Skin epidermis (tissue), 12 donors: ENCODE results near the gene HS3ST6.
A peak's percentile ranks its signal among the peaks of the same experiment; 100 is the strongest.
"Not testable (repeated sequence)": the region's sequence is repeated elsewhere in the genome, so short reads cannot be mapped to it uniquely, and the experiment has no call there.

Experiments used
- H3K27ac ChIP-seq, 21 experiments: fragments of 200-600 bp; sonication (generic) in 11 of 21; one replicate each; pipeline ENCODE4 v1.5.0; 2020; ENCODE audit warnings: mild to moderate bottlenecking in 3 of 21, inconsistent platforms in 2 of 21, moderate library complexity in 2 of 21
- H3K4me3 ChIP-seq, 7 experiments: fragments of 200-600 bp; sonication (generic) in 2 of 7; one replicate each; pipeline ENCODE4 v1.5.0; 2020; ENCODE audit warnings: inconsistent platforms in 2 of 7, mild to moderate bottlenecking in 2 of 7, moderate library complexity in 1 of 7

Gene HS3ST6

GRCh38 chr16:1932050-1933028, 14.1 kb upstream of the HS3ST6 start:
- Histone ChIP-seq H3K27ac (no peak overlapping the region), H3K4me3 (no peak overlapping the region)

GRCh38 chr16:1930338-1930720, 12.1 kb upstream of the HS3ST6 start:
- H3K27ac ChIP-seq: peak overlapping the region in 11 of 21 experiments; percentile 1 to 90 (median 78)
- H3K4me3 ChIP-seq: peak overlapping the region in 1 of 7 experiments; percentile 45

GRCh38 chr16:1929578-1930337, 11.5 kb upstream of the HS3ST6 start:
- Histone ChIP-seq H3K27ac (peak overlapping the region; percentile 24 to 90 (median 80)), H3K4me3 (peak overlapping the region; percentile 38 to 60 (median 47))

GRCh38 chr16:1929105-1929504, 10.9 kb upstream of the HS3ST6 start:
- H3K27ac ChIP-seq: peak overlapping the region; percentile 24 to 90 (median 80)
- H3K4me3 ChIP-seq: peak overlapping the region; percentile 38 to 60 (median 47)

GRCh38 chr16:1926271-1926670, 8.1 kb upstream of the HS3ST6 start:
- H3K27ac ChIP-seq: no peak overlapping the region
- H3K4me3 ChIP-seq: no peak overlapping the region

- Histone ChIP-seq H3K4me3 (no peak overlapping the region), H3K27ac (peak overlapping the region in 3 of 21 experiments; percentile 23 to 54 (median 24))
Observed at GRCh38 chr16:1924095-1924494, 5.9 kb upstream of the HS3ST6 start.

DNA sequence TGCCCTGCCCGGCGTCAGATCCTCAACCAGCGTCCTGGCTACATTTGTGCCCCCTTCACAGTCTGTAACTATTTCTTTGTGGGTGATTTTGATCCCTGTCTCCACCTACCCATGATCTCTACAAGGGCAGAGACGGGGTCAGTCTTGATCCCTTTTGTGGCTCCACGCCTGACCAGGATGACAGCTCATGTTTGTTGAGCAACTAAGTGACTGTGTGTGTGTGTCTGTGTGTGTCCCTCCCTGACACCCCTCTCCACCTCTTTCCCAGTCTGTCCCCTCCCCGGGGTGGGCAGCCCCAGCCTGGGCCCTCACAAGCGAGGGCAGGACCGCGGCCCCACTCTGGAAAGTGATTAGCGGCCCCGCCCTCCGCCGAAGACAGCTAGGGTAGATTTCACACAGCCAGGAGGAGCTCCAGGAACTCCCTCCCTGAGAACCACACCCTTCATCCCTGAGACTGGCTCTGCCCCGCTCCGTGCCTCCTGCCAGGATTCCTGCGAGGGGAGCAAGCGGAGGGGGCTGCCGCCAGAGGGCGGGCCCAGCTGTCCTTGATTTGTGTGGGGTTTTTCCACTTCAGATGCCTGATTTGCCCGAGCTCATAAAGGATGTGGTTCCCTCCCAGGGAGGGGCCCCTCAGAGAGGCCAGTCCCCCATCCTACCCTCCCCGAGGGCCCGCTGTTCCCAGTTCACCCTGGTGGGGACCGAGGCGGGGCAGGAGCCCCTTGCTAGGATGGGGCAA, 5.3 kb upstream of the HS3ST6 start:
- H3K27ac ChIP-seq: peak overlapping the region in 3 of 21 experiments; percentile 23 to 54 (median 24)

GRCh38 chr16:1922357-1922756, 4.1 kb upstream of the HS3ST6 start:
- no peak overlapping the region for H3K4me3 ChIP-seq
- no peak overlapping the region for H3K27ac ChIP-seq

More for the DNA sequence above, 5.3 kb upstream of the HS3ST6 start:
- H3K4me3 ChIP-seq: no peak overlapping the region

DNA sequence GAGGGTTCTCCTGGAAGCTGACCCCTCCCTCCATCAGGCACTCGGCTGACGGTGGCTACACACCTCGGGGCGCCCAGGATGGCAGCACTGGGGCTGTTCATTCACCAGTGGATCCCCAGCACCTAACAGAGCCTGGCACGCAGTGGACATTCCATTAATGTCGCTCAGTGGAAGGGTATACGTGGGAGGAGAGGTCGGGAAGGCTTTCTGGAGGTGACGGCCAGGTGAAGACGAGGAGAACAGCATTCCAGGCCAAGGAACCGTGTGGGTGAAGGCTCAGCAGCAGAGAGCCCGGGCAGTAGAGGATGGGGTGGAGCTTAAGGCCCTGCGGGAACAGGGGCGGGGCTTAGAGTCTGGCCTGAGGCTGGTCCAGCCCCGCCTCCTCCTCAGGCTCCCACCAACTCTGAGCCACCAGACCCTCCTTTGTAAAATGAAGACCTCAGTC, 2.5 kb upstream of the HS3ST6 start:
- H3K4me3 ChIP-seq: no peak overlapping the region
- H3K27ac ChIP-seq: no peak overlapping the region

GRCh38 chr16:1920122-1920521, 1.9 kb upstream of the HS3ST6 start:
- H3K27ac ChIP-seq, H3K4me3 ChIP-seq: not testable (repeated sequence)

DNA sequence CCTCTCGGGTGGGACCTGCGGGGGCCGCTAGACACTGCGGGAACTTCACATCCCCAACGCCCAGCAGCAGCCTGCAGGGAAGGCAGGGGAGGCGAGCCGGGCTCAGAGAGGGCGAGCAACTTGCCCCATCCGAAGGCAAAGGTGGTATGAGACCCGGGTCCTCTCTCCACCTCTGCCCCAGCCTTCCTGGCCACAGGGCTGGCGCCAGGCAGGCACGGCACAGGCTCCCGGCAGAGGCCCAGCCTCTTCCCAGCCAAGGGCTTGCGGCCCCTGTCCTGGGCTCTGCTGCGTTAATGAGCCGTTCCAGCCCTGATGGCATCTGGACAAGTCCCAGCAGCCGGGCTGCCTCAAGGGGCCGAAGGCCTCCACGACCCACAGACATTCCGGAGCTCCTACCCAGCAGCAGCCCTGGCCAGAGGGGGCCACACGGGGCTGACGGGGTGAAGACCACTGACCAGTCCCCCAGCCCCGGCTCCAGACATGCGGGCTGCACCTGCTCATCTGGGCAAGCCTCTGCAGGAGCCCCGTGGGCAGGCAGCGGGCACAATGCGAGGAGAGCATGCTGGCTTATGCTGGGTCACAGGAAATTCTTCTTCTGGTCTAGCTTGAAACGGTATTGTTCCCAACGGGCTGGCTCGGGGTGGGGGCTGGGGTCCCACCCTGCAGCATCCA, 1.2 kb upstream of the HS3ST6 start:
- Histone ChIP-seq H3K4me3 (peak overlapping the region in 1 of 7 experiments; percentile 41), H3K27ac (peak overlapping the region in 1 of 21 experiments; percentile 3)

- Histone ChIP-seq H3K4me3 (peak overlapping the region in 5 of 7 experiments; percentile 14 to 41 (median 27)), H3K27ac (peak overlapping the region in 10 of 21 experiments; percentile 4 to 65 (median 26))
Observed at GRCh38 chr16:1917665-1918350, 407 bp downstream of the HS3ST6 start.

GRCh38 chr16:1917056-1917664, 1.1 kb downstream of the HS3ST6 start:
- H3K4me3 ChIP-seq: peak overlapping the region in 5 of 7 experiments; percentile 14 to 41 (median 27)

GRCh38 chr16:1916640-1916990, 1.6 kb downstream of the HS3ST6 start:
- Histone ChIP-seq H3K4me3 (peak overlapping the region in 3 of 7 experiments; percentile 5 to 41 (median 30)), H3K27ac (peak overlapping the region in 6 of 21 experiments; percentile 11 to 65 (median 24))

More at GRCh38 chr16:1917056-1917664, 1.1 kb downstream of the HS3ST6 start:
- peak overlapping the region in 10 of 21 experiments; percentile 4 to 65 (median 26) for H3K27ac ChIP-seq

- Histone ChIP-seq H3K27ac (peak overlapping the region in 4 of 21 experiments; percentile 11 to 65 (median 36)), H3K4me3 (peak overlapping the region in 2 of 7 experiments; percentile 5 to 41)
Observed at GRCh38 chr16:1915732-1916639, 2.2 kb downstream of the HS3ST6 start.

- Histone ChIP-seq H3K27ac (peak overlapping the region in 5 of 21 experiments; percentile 14 to 80 (median 48)), H3K4me3 (no peak overlapping the region)
Observed at GRCh38 chr16:1914988-1915387, 3.2 kb downstream of the HS3ST6 start.
